ENCODE data around the gene TERT.
"Not testable (repeated sequence)": the region's sequence is repeated elsewhere in the genome, so short reads cannot be mapped to it uniquely, and the experiment has no call there.

The TERT gene

GRCh38 chr5:1294206-1294834 is 548 bp downstream of the TERT start:
- DNase-seq: no peak

DNA sequence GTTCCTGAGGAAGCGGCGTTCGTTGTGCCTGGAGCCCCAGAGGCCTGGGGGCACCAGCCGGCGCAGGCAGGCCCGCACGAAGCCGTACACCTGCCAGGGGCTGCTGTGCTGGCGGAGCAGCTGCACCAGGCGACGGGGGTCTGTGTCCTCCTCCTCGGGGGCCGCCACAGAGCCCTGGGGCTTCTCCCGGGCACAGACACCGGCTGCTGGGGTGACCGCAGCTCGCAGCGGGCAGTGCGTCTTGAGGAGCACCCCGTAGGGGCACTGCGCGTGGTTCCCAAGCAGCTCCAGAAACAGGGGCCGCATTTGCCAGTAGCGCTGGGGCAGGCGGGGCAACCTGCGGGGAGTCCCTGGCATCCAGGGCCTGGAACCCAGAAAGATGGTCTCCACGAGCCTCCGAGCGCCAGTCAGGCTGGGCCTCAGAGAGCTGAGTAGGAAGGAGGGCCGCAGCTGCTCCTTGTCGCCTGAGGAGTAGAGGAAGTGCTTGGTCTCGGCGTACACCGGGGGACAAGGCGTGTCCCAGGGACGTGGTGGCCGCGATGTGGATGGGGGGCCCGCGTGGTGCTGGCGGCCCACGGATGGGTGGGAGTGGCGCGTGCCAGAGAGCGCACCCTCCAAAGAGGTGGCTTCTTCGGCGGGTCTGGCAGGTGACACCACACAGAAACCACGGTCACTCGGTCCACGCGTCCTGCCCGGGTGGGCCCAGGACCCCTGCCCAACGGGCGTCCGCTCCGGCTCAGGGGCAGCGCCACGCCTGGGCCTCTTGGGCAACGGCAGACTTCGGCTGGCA is 1.3 kb downstream of the TERT start:
- DNase-seq: no peak

DNA sequence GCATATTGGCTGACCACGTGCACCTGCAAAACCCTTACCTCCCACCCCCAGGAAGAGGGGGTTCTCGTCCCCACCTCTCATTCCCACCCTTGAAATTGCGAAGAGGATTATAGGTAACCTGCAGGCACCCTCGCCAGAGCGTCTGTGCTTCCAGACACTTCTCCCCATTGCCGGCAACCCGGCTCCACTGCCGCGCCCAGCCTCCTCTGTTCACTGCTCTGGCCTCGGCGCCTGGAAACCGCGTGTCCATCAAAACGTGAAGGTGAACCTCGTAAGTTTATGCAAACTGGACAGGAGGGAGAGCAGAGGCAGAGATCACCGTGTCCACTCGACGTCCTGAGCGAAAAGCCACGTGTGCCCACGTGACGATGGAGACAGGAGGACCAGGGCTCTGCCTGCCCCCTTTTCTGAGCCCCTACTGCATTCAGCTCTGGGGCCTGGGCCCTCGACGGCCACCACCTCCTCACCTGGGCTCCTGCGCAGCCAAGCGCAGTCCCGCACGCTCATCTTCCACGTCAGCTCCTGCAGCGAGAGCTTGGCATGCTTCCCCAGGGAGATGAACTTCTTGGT is 1.9 kb downstream of the TERT start:
- no peak for DNase-seq

GRCh38 chr5:1292139-1292538 is 2.7 kb downstream of the TERT start:
- no peak for DNase-seq

- no peak for DNase-seq
These were observed 3.2 kb downstream of the TERT start for GRCh38 chr5:1291611-1292080.

GRCh38 chr5:1290956-1291355 is 3.9 kb downstream of the TERT start:
- DNase-seq: not testable (repeated sequence)

GRCh38 chr5:1289559-1289958 is 5.3 kb downstream of the TERT start:
- DNase-seq: not testable (repeated sequence)

DNA sequence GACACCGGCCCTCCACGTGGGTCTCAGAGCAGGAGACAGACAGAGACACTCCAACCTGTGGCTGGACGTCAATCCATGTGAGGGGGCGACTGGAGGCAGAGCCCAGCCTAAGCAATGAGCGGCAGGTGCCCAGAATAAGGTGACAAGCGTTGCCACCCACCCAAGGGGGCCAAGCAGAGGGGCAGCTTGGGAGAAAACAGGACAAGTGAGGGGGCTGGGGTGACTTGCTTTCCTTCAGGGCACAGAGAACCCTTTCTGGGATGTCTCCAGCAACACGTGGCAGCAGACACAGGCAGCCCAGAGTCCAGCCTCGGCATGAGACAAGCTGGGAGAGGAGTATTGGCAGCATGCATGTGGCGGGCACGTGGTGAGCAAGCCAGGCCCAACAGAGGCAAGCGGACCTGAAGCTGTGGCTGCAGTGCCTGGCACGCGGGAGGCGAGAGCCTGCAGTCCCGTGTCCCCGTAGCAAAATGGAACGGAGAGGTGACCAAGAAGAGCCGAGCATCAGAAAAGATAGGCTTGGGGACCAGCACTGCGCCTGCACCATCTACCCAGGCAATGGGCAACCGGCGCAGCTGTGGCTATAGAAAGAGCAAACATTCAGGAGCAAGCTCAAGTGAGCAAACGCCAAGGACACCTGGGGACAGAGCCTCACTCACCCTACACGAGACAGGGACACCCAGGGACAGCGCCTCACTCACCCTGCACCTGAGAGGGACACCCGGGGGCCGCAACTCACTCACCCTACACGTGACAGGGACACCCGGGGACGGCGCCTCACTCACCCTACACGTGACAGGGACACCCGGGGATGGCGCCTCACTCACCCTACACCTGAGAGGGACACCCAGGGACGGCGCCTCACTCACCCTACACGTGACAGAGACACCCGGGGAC is 6.2 kb downstream of the TERT start:
- no peak for DNase-seq

DNA sequence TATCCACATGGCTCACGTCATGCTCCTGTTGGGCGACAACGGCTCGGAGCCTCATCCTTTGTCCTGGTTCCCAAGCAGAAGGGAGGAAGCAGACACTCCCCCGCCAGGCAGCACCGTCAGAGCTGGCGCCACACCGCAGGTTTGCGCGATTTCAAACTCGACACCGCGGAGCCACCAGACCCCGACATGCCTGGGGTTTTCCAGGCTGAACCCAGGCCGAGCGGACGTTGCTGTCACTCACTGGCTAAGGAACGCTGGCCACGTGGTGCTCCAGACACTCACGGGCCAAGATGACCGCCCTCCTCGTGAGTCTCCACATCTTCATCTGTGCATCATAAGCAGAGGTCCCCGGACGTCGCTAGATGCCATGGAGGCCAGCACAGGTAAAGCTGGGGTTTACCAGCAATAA is 9.0 kb downstream of the TERT start:
- DNase-seq: no peak

GRCh38 chr5:1285141-1285540 is 9.7 kb downstream of the TERT start:
- DNase-seq: no peak

GRCh38 chr5:1284336-1284970 is 10.4 kb downstream of the TERT start:
- not testable (repeated sequence) for DNase-seq

DNA sequence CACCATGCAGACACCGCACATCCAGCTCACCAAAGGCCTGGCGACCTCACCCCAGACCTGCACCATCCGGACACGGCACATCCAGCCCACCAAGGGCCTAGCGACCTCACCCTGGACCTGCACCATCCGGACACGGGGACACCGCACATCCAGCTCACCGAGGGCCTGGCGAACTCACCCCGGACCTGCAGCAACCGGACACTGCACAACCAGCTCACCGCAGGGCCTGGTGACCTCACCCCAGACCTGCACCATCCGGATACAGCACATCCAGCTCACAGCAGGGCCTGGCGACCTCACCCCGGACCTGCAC is 11.2 kb downstream of the TERT start:
- not testable (repeated sequence) for DNase-seq

GRCh38 chr5:1282993-1283728 is 11.7 kb downstream of the TERT start:
- DNase-seq: not testable (repeated sequence)

GRCh38 chr5:1282131-1282992 is 12.5 kb downstream of the TERT start:
- no peak for DNase-seq

DNA sequence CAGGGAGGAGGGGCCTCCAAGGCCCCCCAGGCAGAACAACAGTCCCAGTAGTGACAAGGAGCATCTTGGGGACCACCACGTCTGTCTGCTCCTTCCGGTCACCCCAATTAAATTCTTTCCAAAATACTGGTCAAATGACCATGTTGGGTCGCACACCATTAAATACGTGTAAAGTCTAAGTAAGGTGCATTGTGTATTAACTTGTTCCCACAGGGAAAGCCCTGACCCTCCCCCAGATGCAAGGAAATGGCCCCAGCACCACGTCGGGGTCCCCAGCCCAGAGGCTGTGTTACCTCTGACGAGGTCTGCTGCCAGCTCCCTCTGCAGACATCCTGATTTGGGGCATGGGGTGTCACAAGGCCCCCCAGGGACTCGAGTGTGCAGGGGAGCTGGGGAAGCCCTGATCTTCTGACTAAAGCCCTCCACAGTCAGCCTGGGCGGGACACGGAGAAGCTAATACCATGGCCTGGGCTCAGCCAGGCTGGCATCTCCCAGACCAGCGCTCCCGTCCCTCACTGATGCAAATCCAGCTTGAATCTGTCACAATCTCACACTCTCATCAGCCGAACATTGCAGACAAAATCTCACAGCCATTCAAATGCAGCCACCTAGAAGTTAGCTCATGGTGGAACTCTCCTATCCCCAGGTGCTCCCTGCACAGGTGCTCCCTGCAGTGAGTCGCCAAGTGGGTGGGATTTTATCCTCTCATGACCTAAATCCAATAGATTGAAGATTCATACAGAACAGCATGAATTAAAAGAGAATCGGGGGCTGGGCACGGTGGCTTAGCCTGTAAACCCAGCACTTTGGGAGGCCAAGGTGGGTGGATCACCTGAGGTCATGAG is 13.6 kb downstream of the TERT start:
- DNase-seq: no peak

DNA sequence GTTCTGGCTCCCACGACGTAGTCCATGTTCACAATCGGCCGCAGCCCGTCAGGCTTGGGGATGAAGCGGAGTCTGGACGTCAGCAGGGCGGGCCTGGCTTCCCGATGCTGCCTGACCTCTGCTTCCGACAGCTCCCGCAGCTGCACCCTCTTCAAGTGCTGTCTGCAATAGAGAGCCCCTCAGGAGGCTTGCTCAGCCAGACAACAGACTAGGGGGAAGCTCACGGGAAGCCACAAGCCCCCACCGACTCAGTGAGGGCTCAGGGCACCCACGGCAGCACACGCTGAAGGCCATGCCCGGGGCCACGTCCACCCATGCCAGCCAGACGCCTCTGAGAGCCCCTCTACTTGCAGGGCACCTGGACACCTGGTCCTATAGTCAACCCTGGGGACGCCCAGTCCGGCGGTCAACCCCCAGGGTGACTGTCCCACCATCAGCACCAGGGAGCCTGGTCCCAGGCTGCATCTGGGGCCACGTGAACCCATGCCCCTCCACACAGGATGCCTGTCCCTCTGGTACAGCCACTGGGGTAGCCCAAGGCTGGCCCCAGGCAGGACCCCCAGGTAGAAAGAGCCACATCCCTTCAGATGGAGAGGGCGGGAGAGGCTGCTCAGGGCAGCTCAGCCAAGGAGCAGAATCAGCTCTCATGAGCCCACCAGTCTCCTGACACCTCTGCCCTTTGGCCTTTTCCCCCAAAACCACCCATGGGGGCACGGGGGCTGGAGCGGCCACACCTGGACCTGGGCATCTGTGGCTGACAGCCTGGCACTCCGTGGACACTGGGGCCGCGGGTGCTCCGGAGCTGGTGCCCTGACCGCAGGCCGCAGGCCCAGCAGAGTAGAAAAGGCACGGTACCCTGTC is 14.5 kb downstream of the TERT start:
- DNase-seq: no peak

DNA sequence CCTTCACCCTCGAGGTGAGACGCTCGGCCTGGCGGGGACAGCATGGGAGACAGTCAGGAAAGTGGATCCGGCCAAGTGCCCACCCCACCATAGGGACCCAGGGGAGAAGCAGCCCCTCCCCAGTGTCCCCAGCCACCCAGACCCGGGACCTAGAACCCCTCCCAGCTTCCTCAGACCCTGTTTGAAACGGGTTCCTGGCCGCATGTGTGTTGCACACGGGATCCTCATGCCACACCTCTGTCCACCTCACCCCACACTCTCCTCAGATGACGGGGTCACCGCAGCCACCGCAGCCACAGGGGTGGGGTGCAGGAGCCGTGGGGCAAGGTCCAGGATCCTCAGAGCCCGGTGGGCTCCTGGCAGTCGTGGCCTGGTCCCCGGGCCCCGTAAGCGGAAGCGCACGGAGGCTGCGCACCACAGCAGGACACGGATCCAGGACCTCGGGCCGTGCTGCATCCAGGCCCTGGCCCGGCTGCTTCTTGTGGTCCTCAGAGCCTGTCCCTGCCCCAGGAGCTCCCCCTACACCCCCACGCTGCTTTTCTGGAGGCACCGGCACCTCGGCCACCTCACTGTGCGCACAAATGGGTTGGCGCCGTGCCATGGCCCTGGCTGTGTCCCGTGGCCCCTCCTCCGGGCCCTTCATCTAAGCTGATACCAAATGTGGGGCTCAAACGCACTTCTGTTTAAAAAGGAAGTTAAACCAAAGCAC is 15.3 kb downstream of the TERT start:
- DNase-seq: no peak

All from fibroblast of skin of abdomen (primary cell).